Trophoblast cell (in vitro differentiated cells and primary cell): ENCODE data around the gene RPL23.
A peak's percentile ranks its signal among the peaks of the same experiment; 100 is the strongest.

Experiments
- DNase-seq, 2 donors: peaks; one replicate each; pipeline ENCODE4 v3.0.0-alpha.2; 2016
- H2AFZ ChIP-seq: 2 replicates; pipeline ENCODE4 v1.6.1; 2013; ENCODE audit warnings: low read length, moderate library complexity, mild to moderate bottlenecking; ENCODE audit not compliant: insufficient read depth, poor library complexity
- H2AK5ac ChIP-seq: 2 replicates; pipeline ENCODE4 v1.6.1; 2013; ENCODE audit warnings: mild to moderate bottlenecking, low read length
- H2BK120ac ChIP-seq: 2 replicates; pipeline ENCODE4 v1.6.1; 2013; ENCODE audit warnings: low read length, mild to moderate bottlenecking, moderate library complexity; ENCODE audit not compliant: insufficient read depth, poor library complexity
- H2BK12ac ChIP-seq: 2 replicates; pipeline ENCODE4 v1.6.1; 2013; ENCODE audit warnings: mild to moderate bottlenecking, low read length, moderate library complexity
- H2BK5ac ChIP-seq: 2 replicates; pipeline ENCODE4 v1.6.1; 2013; ENCODE audit warnings: low read length, low read depth, moderate library complexity, mild to moderate bottlenecking; ENCODE audit not compliant: poor library complexity
- H3K14ac ChIP-seq: 2 replicates; pipeline ENCODE4 v1.6.1; 2013; ENCODE audit warnings: mild to moderate bottlenecking, low read length
- H3K18ac ChIP-seq: 2 replicates; pipeline ENCODE4 v1.6.1; 2013; ENCODE audit warnings: mild to moderate bottlenecking, low read length
- H3K23ac ChIP-seq: 2 replicates; pipeline ENCODE4 v1.6.1; 2013; ENCODE audit warnings: low read length
- H3K27ac ChIP-seq: 2 replicates; pipeline ENCODE4 v1.5.1; 2013; ENCODE audit warnings: low read depth, mild to moderate bottlenecking, inconsistent platforms, low read length, moderate library complexity
- H3K27me3 ChIP-seq: 2 replicates; pipeline ENCODE4 v1.6.1; 2013; ENCODE audit warnings: inconsistent platforms, mild to moderate bottlenecking, low read length, moderate library complexity; ENCODE audit not compliant: insufficient read depth
- H3K36me3 ChIP-seq, 2 experiments: 1 replicate in 1 of 2; 2 replicates in 1 of 2; pipeline ENCODE4 v1.6.1; 2013; ENCODE audit warnings: low read length in 2 of 2, mild to moderate bottlenecking in 2 of 2, moderate library complexity in 1 of 2; ENCODE audit not compliant: insufficient read depth in 2 of 2, control insufficient read depth in 1 of 2
- H3K4ac ChIP-seq: 2 replicates; pipeline ENCODE4 v1.6.1; 2013; ENCODE audit warnings: low read depth, mild to moderate bottlenecking, low read length, moderate library complexity
- H3K4me1 ChIP-seq, 2 experiments: 1 replicate in 1 of 2; 2 replicates in 1 of 2; pipeline ENCODE4 v1.6.1; 2013; ENCODE audit warnings: low read length in 2 of 2, mild to moderate bottlenecking in 2 of 2, moderate library complexity in 1 of 2; ENCODE audit not compliant: insufficient read depth in 2 of 2, control insufficient read depth in 1 of 2
- H3K4me2 ChIP-seq: 2 replicates; pipeline ENCODE4 v1.6.1; 2013; ENCODE audit warnings: inconsistent platforms, mild to moderate bottlenecking, low read length, moderate library complexity
- H3K4me3 ChIP-seq: 2 replicates; pipeline ENCODE4 v1.5.1; 2013; ENCODE audit warnings: mild to moderate bottlenecking, low read depth, low read length, inconsistent platforms
- H3K79me1 ChIP-seq: one replicate; pipeline ENCODE4 v1.6.1; 2013; ENCODE audit warnings: low read length
- H3K79me2 ChIP-seq: 2 replicates; pipeline ENCODE4 v1.6.1; 2013; ENCODE audit warnings: low read length, mild to moderate bottlenecking; ENCODE audit not compliant: control insufficient read depth, insufficient read depth, poor library complexity
- H3K9ac ChIP-seq: 2 replicates; pipeline ENCODE4 v1.6.1; 2013; ENCODE audit warnings: mild to moderate bottlenecking, low read length
- H3K9me3 ChIP-seq: 2 replicates; pipeline ENCODE4 v1.6.1; 2013; ENCODE audit warnings: low read depth, mild to moderate bottlenecking, control low read depth, inconsistent platforms, low read length; ENCODE audit not compliant: insufficient read depth
- H4K12ac ChIP-seq: 2 replicates; pipeline ENCODE4 v1.6.1; 2013; ENCODE audit warnings: low read depth, mild to moderate bottlenecking, low read length, moderate library complexity
- H4K8ac ChIP-seq: 2 replicates; pipeline ENCODE4 v1.6.1; 2013; ENCODE audit warnings: low read depth, mild to moderate bottlenecking, low read length, moderate library complexity
- H4K91ac ChIP-seq: one replicate; pipeline ENCODE4 v1.6.1; 2013; ENCODE audit warnings: low read depth, mild to moderate bottlenecking, low read length, moderate library complexity
- whole genome bisulfite sequencing: extraction: QIAGEN DNeasy Blood & Tissue Kit; methylation state at CpG from one replicate; pipeline ENCODE4 v1.1.7; 2013; ENCODE audit warnings: missing lambda C conversion rate; ENCODE audit not compliant: insufficient read length, insufficient coverage; ENCODE audit errors: extremely low coverage; 5-methylcytosine and 5-hydroxymethylcytosine counted together

Gene RPL23

DNA sequence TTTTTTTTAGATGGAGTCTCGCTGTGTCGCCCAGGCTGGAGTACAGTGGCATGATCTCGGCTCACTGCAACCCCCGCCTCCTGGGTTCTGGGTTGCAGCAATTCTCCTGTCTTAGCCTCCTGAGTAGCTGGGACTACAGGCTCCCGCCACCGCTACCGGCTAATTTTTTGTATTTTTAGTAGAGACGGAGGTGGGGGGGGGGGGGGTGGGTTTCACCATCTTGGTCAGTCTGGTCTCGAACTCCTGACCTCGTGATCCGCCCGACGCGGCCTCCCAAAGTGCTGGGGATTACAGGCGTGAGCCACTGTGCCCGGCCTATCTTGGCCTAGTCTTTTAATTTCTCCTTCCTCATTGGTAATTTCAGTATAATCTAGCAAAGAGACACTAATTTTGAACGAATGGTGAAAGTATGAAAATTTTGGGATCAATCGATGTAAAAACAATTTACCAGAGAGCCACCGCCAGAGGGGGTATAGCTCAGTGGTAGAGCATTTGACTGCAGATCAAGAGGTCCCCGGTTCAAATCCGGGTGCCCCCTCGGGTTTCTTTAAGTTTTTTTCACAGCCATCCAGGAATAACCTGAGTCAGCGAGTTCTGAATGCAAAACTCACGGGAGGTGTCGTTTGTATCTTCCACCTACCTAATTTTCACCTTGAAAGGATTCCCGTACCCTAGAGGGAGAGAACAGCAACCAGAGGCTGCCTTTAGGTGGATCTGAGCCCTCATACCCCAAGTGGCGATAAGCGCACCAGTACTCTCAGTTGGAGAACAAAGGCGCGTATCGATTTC is 13.9 kb upstream of the RPL23 start:
- peak overlapping the region; percentile 38 for H4K8ac ChIP-seq
- H3K27ac ChIP-seq, result peak overlapping the region; percentile 93
- H3K27me3 ChIP-seq, result no peaks in the 10 kb centered on the region
- H3K4me3 ChIP-seq, result peak overlapping the region; percentile 48
- H3K4ac ChIP-seq, result no peak overlapping the region
- peak overlapping the region; percentile 48 for H3K14ac ChIP-seq
- no peak overlapping the region for H2AK5ac ChIP-seq
- no peak overlapping the region for H4K12ac ChIP-seq
- H3K79me2 ChIP-seq, result peaks cover 22% of the 10 kb centered on the region
- peak overlapping the region; percentile 84 for H2BK5ac ChIP-seq
- H4K91ac ChIP-seq, result peak overlapping the region; percentile 62
- no CpG with 5 or more reads among the region's 31 CpGs for WGBS
- DNase-seq, result peak; percentile 41 to 77
- H3K18ac ChIP-seq, result peak overlapping the region; percentile 43
- peaks cover 31% of the 10 kb centered on the region for H3K79me1 ChIP-seq
- no peaks in the 10 kb centered on the region for H3K9me3 ChIP-seq
- H3K4me2 ChIP-seq, result peak overlapping the region; percentile 65
- no peak overlapping the region for H2BK12ac ChIP-seq
- H3K9ac ChIP-seq, result peak overlapping the region; percentile 33
- H3K23ac ChIP-seq, result no peak overlapping the region
- H3K36me3 ChIP-seq, result peaks cover 0 to 2% of the 10 kb centered on the region in 2 experiments
- peak overlapping the region; percentile 21 for H2BK120ac ChIP-seq
- H3K4me1 ChIP-seq, result peaks cover 9 to 15% of the 10 kb centered on the region in 2 experiments
- H2AFZ ChIP-seq, result no peak overlapping the region

DNA sequence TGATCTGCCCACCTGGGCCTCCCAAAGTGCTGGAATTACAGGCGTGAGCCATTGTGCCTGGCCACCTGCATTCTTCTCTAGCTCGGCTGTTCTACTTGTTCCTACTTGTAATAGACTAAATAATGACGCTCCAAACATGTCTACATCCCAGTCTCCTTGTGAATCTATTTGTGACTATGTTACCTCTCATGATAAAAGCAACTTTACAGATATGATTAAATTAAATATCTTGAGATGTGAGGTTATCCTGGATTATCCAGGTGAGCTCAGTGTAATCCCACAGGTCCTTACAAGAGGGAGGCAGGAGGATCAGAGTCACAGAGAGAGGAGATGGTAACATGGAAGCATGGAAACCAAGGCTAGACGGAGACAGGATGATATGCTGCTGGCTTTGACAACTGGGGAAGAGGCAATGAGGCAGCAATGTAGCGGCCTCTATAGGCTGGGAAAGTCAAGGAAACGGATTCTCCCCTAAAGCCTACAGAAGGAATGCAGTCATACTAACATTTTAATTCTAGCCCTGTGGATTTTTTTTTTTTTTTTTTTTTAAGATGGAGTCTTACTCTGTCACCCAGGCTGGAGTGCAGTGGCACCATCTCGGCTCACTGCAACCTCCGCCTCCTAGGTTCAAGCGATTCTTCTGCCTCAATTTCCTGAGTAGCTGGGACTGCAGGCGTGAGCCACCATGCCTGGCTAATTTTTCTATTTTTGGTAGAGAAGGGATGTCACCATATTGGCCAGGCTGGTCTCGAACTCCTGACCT is 11.3 kb upstream of the RPL23 start:
- no peak overlapping the region for H4K91ac ChIP-seq
- no peak overlapping the region for H2AFZ ChIP-seq
- WGBS, result no CpG with 5 or more reads among the region's 11 CpGs

DNA sequence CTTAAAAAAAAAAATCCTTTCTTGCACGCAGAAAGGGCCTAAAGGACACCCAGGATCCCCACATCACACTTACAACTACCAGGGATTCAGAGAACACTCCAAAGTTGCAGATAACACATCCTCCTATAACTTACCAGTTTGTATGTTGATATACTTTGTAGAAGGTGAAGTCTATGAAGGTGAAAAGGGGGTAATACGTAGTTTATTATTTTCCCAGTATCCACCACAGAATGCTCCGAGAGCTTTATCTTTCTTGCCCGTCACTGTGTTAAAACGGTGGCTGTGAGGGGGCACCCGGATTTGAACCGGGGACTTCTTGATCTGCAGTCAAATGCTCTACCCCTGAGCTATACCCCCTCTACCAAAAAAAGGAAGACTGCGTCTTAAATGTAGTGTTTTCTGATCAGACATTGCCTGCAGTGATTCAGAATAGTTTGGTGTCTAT is 7.9 kb upstream of the RPL23 start:
- Histone ChIP-seq H3K79me1 (no peaks in the 10 kb centered on the region), H3K4me3 (no peak overlapping the region), H2BK120ac (no peak overlapping the region), H3K36me3 (no peaks in the 10 kb centered on the region), H2AFZ (no peak overlapping the region), H3K14ac (no peak overlapping the region), H3K4me2 (no peak overlapping the region), H3K9me3 (no peaks in the 10 kb centered on the region), H3K27me3 (no peaks in the 10 kb centered on the region), H2BK12ac (no peak overlapping the region), H3K4ac (no peak overlapping the region), H3K9ac (no peak overlapping the region), H3K27ac (no peak overlapping the region), H4K91ac (no peak overlapping the region), H3K18ac (no peak overlapping the region), H4K12ac (no peak overlapping the region), H3K4me1 (no peaks in the 10 kb centered on the region), H2BK5ac (no peak overlapping the region), H4K8ac (no peak overlapping the region), H3K79me2 (no peaks in the 10 kb centered on the region), H3K23ac (no peak overlapping the region), H2AK5ac (no peak overlapping the region)
- WGBS, result no CpG with 5 or more reads among the region's 8 CpGs
- no peak for DNase-seq

More for the DNA sequence above, 11.3 kb upstream of the RPL23 start:
- peaks cover 17% of the 10 kb centered on the region for H3K79me1 ChIP-seq
- no peak overlapping the region for H3K4me3 ChIP-seq
- H3K36me3 ChIP-seq, result no peaks in the 10 kb centered on the region
- H4K12ac ChIP-seq, result no peak overlapping the region
- H3K14ac ChIP-seq, result no peak overlapping the region
- H3K27ac ChIP-seq, result no peak overlapping the region
- no peak overlapping the region for H2BK120ac ChIP-seq
- H3K4ac ChIP-seq, result no peak overlapping the region
- no peak overlapping the region for H2BK5ac ChIP-seq
- no peak overlapping the region for H3K9ac ChIP-seq
- H4K8ac ChIP-seq, result no peak overlapping the region
- no peak overlapping the region for H3K4me2 ChIP-seq
- H3K79me2 ChIP-seq, result peaks cover 4% of the 10 kb centered on the region
- no peak overlapping the region for H3K18ac ChIP-seq
- H2AK5ac ChIP-seq, result no peak overlapping the region
- no peak overlapping the region for H2BK12ac ChIP-seq
- H3K27me3 ChIP-seq, result no peaks in the 10 kb centered on the region
- DNase-seq, result peak in 1 of 2 donors; percentile 50
- H3K23ac ChIP-seq, result no peak overlapping the region
- H3K4me1 ChIP-seq, result peaks cover 0 to 4% of the 10 kb centered on the region in 2 experiments
- no peaks in the 10 kb centered on the region for H3K9me3 ChIP-seq

DNA sequence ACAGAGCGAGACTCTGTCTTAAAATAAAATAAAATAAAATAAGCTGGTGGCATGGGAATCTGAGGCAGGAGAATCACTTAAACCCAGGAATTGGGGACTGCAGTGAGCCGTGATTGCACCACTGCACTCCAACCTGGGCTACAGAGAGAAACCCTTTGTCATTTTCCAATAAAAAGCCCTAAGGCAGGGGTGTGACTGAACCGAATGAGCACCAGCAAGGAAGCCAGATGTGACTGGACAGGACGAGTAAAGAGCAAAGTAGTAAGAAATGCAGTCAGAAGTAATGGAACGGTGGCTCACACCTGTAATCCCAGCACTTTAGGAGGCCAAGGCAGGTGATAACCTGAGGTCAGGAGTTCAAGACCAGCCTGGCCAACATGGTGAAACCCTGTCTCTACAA is 3.8 kb upstream of the RPL23 start:
- no peak overlapping the region for H3K4me3 ChIP-seq
- H3K36me3 ChIP-seq, result peaks cover 5% of the 10 kb centered on the region in 2 experiments
- H2BK120ac ChIP-seq, result no peak overlapping the region
- WGBS, result no CpG with 5 or more reads among the region's 5 CpGs
- H3K27ac ChIP-seq, result no peak overlapping the region
- no peaks in the 10 kb centered on the region for H3K9me3 ChIP-seq
- no peak overlapping the region for H2AK5ac ChIP-seq
- H2BK5ac ChIP-seq, result no peak overlapping the region
- H4K91ac ChIP-seq, result no peak overlapping the region
- no peak overlapping the region for H2BK12ac ChIP-seq
- peak in 1 of 2 donors; percentile 35 for DNase-seq
- H3K4ac ChIP-seq, result no peak overlapping the region
- no peak overlapping the region for H3K14ac ChIP-seq
- H3K27me3 ChIP-seq, result no peaks in the 10 kb centered on the region
- H3K4me1 ChIP-seq, result peaks cover 0 to 2% of the 10 kb centered on the region in 2 experiments
- no peak overlapping the region for H3K18ac ChIP-seq
- peaks cover 8% of the 10 kb centered on the region for H3K79me1 ChIP-seq
- no peak overlapping the region for H2AFZ ChIP-seq
- no peak overlapping the region for H4K12ac ChIP-seq
- no peak overlapping the region for H3K4me2 ChIP-seq
- no peak overlapping the region for H3K9ac ChIP-seq
- H4K8ac ChIP-seq, result no peak overlapping the region
- H3K23ac ChIP-seq, result no peak overlapping the region
- peaks cover 12% of the 10 kb centered on the region for H3K79me2 ChIP-seq
